SJSA1 (cell line): ENCODE results near the gene PKIG. TPM values are rescaled to one million over a fixed set of nuclear protein-coding genes. Genes with fewer than 3 reads are reported as not detected.

Experiments
- DNase-seq, 2 experiments: peaks; one replicate each; pipeline ENCODE4 v3.0.0-alpha.2; 2015 to 2020; ENCODE audit warnings: low spot score in 2 of 2, low read depth in 1 of 2
- H3K27ac ChIP-seq: fragments of 250-450 bp; sonication (Bioruptor Pico); 2 replicates; pipeline ENCODE4 v1.5.1; 2020; ENCODE audit warnings: mild to moderate bottlenecking, moderate library complexity
- H3K27me3 ChIP-seq: fragments of 250-450 bp; sonication (Bioruptor Pico); replicated peaks from 2 replicates; pipeline ENCODE4 v1.5.1; 2020; ENCODE audit warnings: mild to moderate bottlenecking, moderate library complexity
- H3K36me3 ChIP-seq: fragments of 250-450 bp; sonication (Bioruptor Pico); 2 replicates; pipeline ENCODE4 v1.5.1; 2020; ENCODE audit warnings: mild to moderate bottlenecking
- H3K4me1 ChIP-seq: fragments of 250-450 bp; sonication (Bioruptor Pico); replicated peaks from 2 replicates; pipeline ENCODE4 v1.6.1; 2021; ENCODE audit warnings: mild to moderate bottlenecking
- H3K4me3 ChIP-seq: fragments of 250-450 bp; sonication (Bioruptor Pico); 2 replicates; pipeline ENCODE4 v1.5.1; 2020; ENCODE audit warnings: mild to moderate bottlenecking
- H3K9me3 ChIP-seq: fragments of 250-450 bp; sonication (Bioruptor Pico); replicated peaks from 2 replicates; pipeline ENCODE4 v1.5.1; 2020; ENCODE audit warnings: mild to moderate bottlenecking
- total RNA-seq: library from RNA; depleted of rRNA; stranded (reverse); fragments of >200 nt; shearing (Covaris generic); gene quantifications from 2 replicates; pipeline ENCODE4 v1.2.3, GENCODE V29; 2014

PKIG gene
- total RNA-seq, 1 experiment from 2014 or later = 54.6 TPM

- Histone ChIP-seq H3K36me3 (no peaks in the 10 kb centered on the region), H3K27ac (no peak overlapping the region)
Measured at GRCh38 chr20:44606725-44607441, 24.5 kb downstream of the PKIG start.

DNA sequence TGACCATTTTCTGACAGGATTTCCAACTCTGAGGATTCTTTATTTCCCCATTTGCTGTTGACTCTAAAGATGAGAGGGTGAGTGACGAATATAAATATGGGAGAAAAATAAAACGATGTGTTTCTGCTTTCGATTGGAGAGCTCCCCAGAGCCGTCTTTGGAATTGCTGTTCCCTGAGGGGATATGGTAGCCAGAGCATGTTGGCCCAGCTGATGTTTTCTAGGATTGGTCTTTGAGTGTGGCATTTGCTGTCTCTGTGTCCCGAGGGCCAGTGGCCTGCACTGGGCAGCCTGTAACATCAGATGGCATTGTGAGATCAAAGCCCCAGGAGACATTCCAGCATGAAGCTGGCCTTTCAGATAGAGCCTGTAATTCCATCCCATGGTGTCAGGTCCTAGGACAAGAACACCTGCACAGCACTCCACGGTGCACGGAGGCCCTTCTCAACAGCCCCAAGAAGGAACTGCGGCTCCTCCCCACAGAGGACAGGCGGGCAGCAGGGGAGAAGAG, 26.7 kb downstream of the PKIG start:
- no peak overlapping the region for H3K27ac ChIP-seq
- H3K9me3 ChIP-seq = no peaks in the 10 kb centered on the region
- H3K27me3 ChIP-seq = no peaks in the 10 kb centered on the region
- peaks cover 3% of the 10 kb centered on the region for H3K36me3 ChIP-seq
- H3K4me1 ChIP-seq = peaks cover 8% of the 10 kb centered on the region
- H3K4me3 ChIP-seq = no peak overlapping the region
- DNase-seq = no peak

More at GRCh38 chr20:44606725-44607441, 24.5 kb downstream of the PKIG start:
- no peak for DNase-seq
- no peaks in the 10 kb centered on the region for H3K9me3 ChIP-seq
- no peak overlapping the region for H3K4me3 ChIP-seq
- H3K4me1 ChIP-seq = peaks cover 12% of the 10 kb centered on the region
- H3K27me3 ChIP-seq = no peaks in the 10 kb centered on the region

- Histone ChIP-seq H3K36me3 (peaks cover 8% of the 10 kb centered on the region), H3K27ac (peak overlapping the region; percentile 31), H3K9me3 (no peaks in the 10 kb centered on the region), H3K4me1 (peaks cover 8% of the 10 kb centered on the region), H3K4me3 (no peak overlapping the region), H3K27me3 (no peaks in the 10 kb centered on the region)
- peak; percentile 80 to 90 for DNase-seq
Measured at GRCh38 chr20:44609516-44610312, 27.3 kb downstream of the PKIG start.

GRCh38 chr20:44610313-44610962, 28.1 kb downstream of the PKIG start:
- H3K4me1 ChIP-seq = peaks cover 8% of the 10 kb centered on the region
- H3K27ac ChIP-seq = no peak overlapping the region
- H3K4me3 ChIP-seq = no peak overlapping the region
- no peak for DNase-seq
- H3K36me3 ChIP-seq = peaks cover 8% of the 10 kb centered on the region
- H3K27me3 ChIP-seq = no peaks in the 10 kb centered on the region
- H3K9me3 ChIP-seq = no peaks in the 10 kb centered on the region

DNA sequence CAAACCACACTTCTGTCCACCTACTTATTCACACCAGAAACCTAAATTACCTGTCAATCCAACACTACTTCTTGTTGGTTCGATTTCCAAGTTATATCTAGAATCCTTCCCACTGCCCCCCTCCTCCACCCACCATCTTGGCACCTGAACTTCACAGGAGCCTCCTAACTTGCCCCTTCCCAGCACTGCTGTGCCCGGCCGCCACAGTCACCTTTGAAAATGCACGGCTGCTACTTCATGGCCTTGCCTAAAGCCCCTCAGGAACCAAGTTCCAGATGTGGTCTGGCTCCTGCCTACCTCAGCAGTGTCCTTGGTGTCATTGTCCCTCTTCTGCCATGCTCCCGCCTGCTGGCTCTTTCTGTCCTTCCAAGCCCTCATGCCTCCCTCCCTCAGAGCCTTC, 31.2 kb downstream of the PKIG start:
- DNase-seq = no peak
- no peak overlapping the region for H3K4me3 ChIP-seq
- peaks cover 25% of the 10 kb centered on the region for H3K36me3 ChIP-seq
- H3K4me1 ChIP-seq = peaks cover 8% of the 10 kb centered on the region
- no peak overlapping the region for H3K27ac ChIP-seq
- H3K9me3 ChIP-seq = no peaks in the 10 kb centered on the region
- no peaks in the 10 kb centered on the region for H3K27me3 ChIP-seq

DNA sequence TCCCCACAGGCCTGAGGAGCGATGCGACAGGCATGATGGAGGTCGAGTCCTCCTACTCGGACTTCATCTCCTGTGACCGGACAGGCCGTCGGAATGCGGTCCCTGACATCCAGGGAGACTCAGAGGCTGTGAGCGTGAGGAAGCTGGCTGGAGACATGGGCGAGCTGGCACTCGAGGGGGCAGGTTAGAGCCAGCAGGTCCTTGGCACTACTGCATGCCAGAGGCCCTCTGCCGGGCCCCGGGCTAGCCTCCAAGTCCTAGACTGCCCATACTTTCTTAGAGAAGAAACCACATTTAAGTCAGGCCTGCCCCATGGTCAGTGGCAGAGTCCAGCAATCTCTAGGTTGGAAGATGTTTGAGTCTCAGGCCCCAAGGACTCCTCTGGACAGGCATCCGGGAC, 32.1 kb downstream of the PKIG start:
- peaks cover 7% of the 10 kb centered on the region for H3K4me1 ChIP-seq
- DNase-seq = no peak
- H3K9me3 ChIP-seq = no peaks in the 10 kb centered on the region
- H3K27ac ChIP-seq = no peak overlapping the region
- no peak overlapping the region for H3K4me3 ChIP-seq
- H3K27me3 ChIP-seq = no peaks in the 10 kb centered on the region
- H3K36me3 ChIP-seq = peaks cover 35% of the 10 kb centered on the region

GRCh38 chr20:44615169-44615791, 32.9 kb downstream of the PKIG start:
- peaks cover 40% of the 10 kb centered on the region for H3K36me3 ChIP-seq
- no peaks in the 10 kb centered on the region for H3K4me1 ChIP-seq
- H3K4me3 ChIP-seq = no peak overlapping the region
- no peaks in the 10 kb centered on the region for H3K27me3 ChIP-seq
- H3K27ac ChIP-seq = no peak overlapping the region
- DNase-seq = no peak
- H3K9me3 ChIP-seq = no peaks in the 10 kb centered on the region

DNA sequence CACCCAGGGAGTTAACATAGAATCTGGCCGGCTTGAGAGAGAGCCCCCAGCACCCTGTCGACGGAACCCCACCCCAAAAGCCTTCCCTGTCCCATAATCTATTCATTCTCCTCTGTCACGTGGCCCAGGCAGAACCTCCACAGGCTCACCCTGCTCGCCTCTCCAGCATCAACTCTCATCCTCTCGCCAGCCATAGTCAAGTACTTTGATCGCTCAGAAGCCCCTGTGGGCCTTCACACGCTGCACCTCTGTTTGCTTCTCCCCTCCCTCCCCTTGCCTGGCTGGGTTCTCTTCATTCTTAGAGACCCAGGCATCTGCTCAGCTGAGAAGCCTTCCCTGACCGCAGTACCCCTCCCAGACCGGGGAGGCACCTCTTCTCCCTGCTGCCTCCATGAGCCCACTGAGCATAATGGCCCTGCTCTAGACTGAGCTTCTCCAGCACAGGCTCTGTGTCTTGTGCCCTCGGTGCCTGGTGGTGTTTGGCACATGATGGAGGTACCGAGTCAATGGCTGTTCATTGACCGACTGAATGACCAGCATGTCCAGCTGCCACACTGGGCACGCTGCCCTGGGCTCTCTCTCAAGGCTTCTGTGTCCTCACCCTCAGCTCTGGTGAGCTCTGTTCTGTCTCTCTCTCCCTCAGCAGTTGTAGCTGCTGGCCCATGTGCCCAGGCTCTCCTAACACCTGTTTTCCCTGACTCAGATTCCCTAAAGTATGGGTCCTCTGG, 33.7 kb downstream of the PKIG start:
- Histone ChIP-seq H3K9me3 (no peaks in the 10 kb centered on the region), H3K36me3 (peaks cover 45% of the 10 kb centered on the region)
- no peak for DNase-seq

GRCh38 chr20:44616604-44616964, 34.2 kb downstream of the PKIG start:
- H3K4me1 ChIP-seq = no peaks in the 10 kb centered on the region
- peaks cover 45% of the 10 kb centered on the region for H3K36me3 ChIP-seq
- DNase-seq = no peak
- H3K9me3 ChIP-seq = no peaks in the 10 kb centered on the region
- no peak overlapping the region for H3K4me3 ChIP-seq
- no peaks in the 10 kb centered on the region for H3K27me3 ChIP-seq
- no peak overlapping the region for H3K27ac ChIP-seq

More for the DNA sequence above, 33.7 kb downstream of the PKIG start:
- H3K4me1 ChIP-seq = no peaks in the 10 kb centered on the region
- no peak overlapping the region for H3K27ac ChIP-seq
- H3K27me3 ChIP-seq = no peaks in the 10 kb centered on the region
- no peak overlapping the region for H3K4me3 ChIP-seq

GRCh38 chr20:44618318-44618731, 35.9 kb downstream of the PKIG start:
- no peak for DNase-seq
- Histone ChIP-seq H3K4me3 (no peak overlapping the region), H3K9me3 (no peaks in the 10 kb centered on the region; the same call in 1 of the 2 replicates), H3K27ac (no peak overlapping the region), H3K27me3 (no peaks in the 10 kb centered on the region), H3K4me1 (no peaks in the 10 kb centered on the region), H3K36me3 (peaks cover 54% of the 10 kb centered on the region)

- Histone ChIP-seq H3K9me3 (no peaks in the 10 kb centered on the region; the same call in 1 of the 2 replicates), H3K4me1 (no peaks in the 10 kb centered on the region), H3K36me3 (peaks cover 49% of the 10 kb centered on the region), H3K27ac (no peak overlapping the region), H3K27me3 (no peaks in the 10 kb centered on the region), H3K4me3 (no peak overlapping the region)
- no peak for DNase-seq
Measured at GRCh38 chr20:44619294-44619693, 36.9 kb downstream of the PKIG start.

GRCh38 chr20:44620030-44620429, 37.7 kb downstream of the PKIG start:
- no peak for DNase-seq
- Histone ChIP-seq H3K4me3 (no peak overlapping the region), H3K4me1 (no peaks in the 10 kb centered on the region), H3K27ac (no peak overlapping the region), H3K9me3 (no peaks in the 10 kb centered on the region; the same call in 1 of the 2 replicates), H3K27me3 (no peaks in the 10 kb centered on the region), H3K36me3 (peaks cover 46% of the 10 kb centered on the region)

GRCh38 chr20:44621325-44621724, 38.9 kb downstream of the PKIG start:
- Histone ChIP-seq H3K27me3 (no peaks in the 10 kb centered on the region), H3K4me1 (no peaks in the 10 kb centered on the region), H3K36me3 (peaks cover 41% of the 10 kb centered on the region), H3K4me3 (no peak overlapping the region), H3K27ac (no peak overlapping the region), H3K9me3 (no peaks in the 10 kb centered on the region; the same call in 1 of the 2 replicates)
- DNase-seq = no peak
